IMR-90 (cell line): ENCODE data around the gene NPAS3. TPM values are rescaled to one million over a fixed set of nuclear protein-coding genes. Genes with fewer than 3 reads are reported as not detected.

Experiments used
- ATAC-seq: fragments of 200-7000 bp; cut with Tn5 transposase; 2 replicates; pipeline ENCODE4 v1.9.1; 2020; ENCODE audit warnings: low read depth, mild to moderate bottlenecking, moderate library complexity
- BruUV-seq: library from RNA; stranded (reverse); fragments of 400-500 nt; replicated peaks from 2 replicates; lab custom pipeline; 2021; lab: Mats Ljungman, UMichigan
- CTCF ChIA-PET: fragments of 300-600 bp; formaldehyde crosslinking; extraction: SDS; loops from one replicate; lab custom pipeline; 2021; ENCODE audit warnings: antibody characterized with exemption; lab: Yijun Ruan, JAX
- POLR2A ChIA-PET: fragments of 300-600 bp; sonication (Branson Sonifier 250); formaldehyde crosslinking; loops from one replicate; lab custom pipeline; 2022; ENCODE audit warnings: antibody characterized with exemption; ENCODE audit not compliant: unreplicated experiment; lab: Charles Lee
- DNase-seq: peaks from one replicate; pipeline ENCODE4 v3.0.0; 2013
- H2AFZ ChIP-seq: replicated peaks from 2 replicates; pipeline ENCODE3; 2013; ENCODE audit warnings: low read length, mild to moderate bottlenecking; ENCODE audit not compliant: poor library complexity
- H2AK5ac ChIP-seq: 2 replicates; pipeline ENCODE4 v1.6.1; 2013; ENCODE audit warnings: low read depth, low read length, inconsistent platforms
- H2AK9ac ChIP-seq: replicated peaks from 2 replicates; pipeline ENCODE3; 2013; ENCODE audit warnings: mild to moderate bottlenecking, low read depth, low read length, moderate library complexity; ENCODE audit not compliant: poor library complexity
- H2BK120ac ChIP-seq: 2 replicates; pipeline ENCODE4 v1.6.1; 2013; ENCODE audit warnings: low read depth, low read length, inconsistent platforms
- H2BK15ac ChIP-seq: 3 replicates; pipeline ENCODE4 v1.6.1; 2013; ENCODE audit warnings: low read depth, low read length, inconsistent platforms
- H2BK20ac ChIP-seq: 2 replicates; pipeline ENCODE4 v1.6.1; 2013; ENCODE audit warnings: low read depth, mild to moderate bottlenecking, inconsistent platforms, low read length, moderate library complexity
- H2BK5ac ChIP-seq: 2 replicates; pipeline ENCODE4 v1.6.1; 2013; ENCODE audit warnings: mild to moderate bottlenecking, low read depth, low read length, inconsistent platforms; ENCODE audit not compliant: poor library complexity, severe bottlenecking
- H3K14ac ChIP-seq: replicated peaks from 2 replicates; pipeline ENCODE4 v1.6.1; 2013; ENCODE audit warnings: low read depth, low read length, inconsistent platforms
- H3K18ac ChIP-seq: 2 replicates; pipeline ENCODE4 v1.6.1; 2013; ENCODE audit warnings: low read depth, low read length, control low read depth
- H3K23ac ChIP-seq: 2 replicates; pipeline ENCODE4 v1.6.1; 2013; ENCODE audit warnings: low read depth, low read length, inconsistent platforms
- H3K27ac ChIP-seq: 2 replicates; pipeline ENCODE4 v1.5.1; 2013; ENCODE audit warnings: mild to moderate bottlenecking, control low read depth, low read length; ENCODE audit not compliant: insufficient read depth
- H3K27me3 ChIP-seq: 2 replicates; pipeline ENCODE4 v1.6.1; 2013; ENCODE audit warnings: low read length; ENCODE audit not compliant: control insufficient read depth, insufficient read depth
- H3K36me3 ChIP-seq: 2 replicates; pipeline ENCODE4 v1.6.1; 2013; ENCODE audit warnings: low read length, mixed read lengths; ENCODE audit not compliant: control insufficient read depth, insufficient read depth
- H3K4ac ChIP-seq: 2 replicates; pipeline ENCODE4 v1.6.1; 2013; ENCODE audit warnings: low read depth, low read length, inconsistent platforms
- H3K4me1 ChIP-seq: 2 replicates; pipeline ENCODE4 v1.6.1; 2013; ENCODE audit warnings: low read length, mixed read lengths; ENCODE audit not compliant: control insufficient read depth, insufficient read depth
- H3K4me2 ChIP-seq: 2 replicates; pipeline ENCODE4 v1.6.1; 2013; ENCODE audit warnings: low read depth, mild to moderate bottlenecking, control low read depth, low read length, moderate library complexity
- H3K4me3 ChIP-seq: 2 replicates; pipeline ENCODE4 v1.5.1; 2013; ENCODE audit warnings: low read depth, mild to moderate bottlenecking, control low read depth, low read length, moderate library complexity; ENCODE audit not compliant: insufficient read depth
- H3K56ac ChIP-seq: 2 replicates; pipeline ENCODE4 v1.6.1; 2013; ENCODE audit warnings: low read length, inconsistent platforms; ENCODE audit not compliant: insufficient read depth; ENCODE audit errors: extremely low read depth
- H3K79me1 ChIP-seq, 2 experiments: 2 replicates each; pipeline ENCODE4 v1.6.1; 2013; ENCODE audit warnings: low read length in 2 of 2, inconsistent platforms in 1 of 2, low read depth in 1 of 2
- H3K9ac ChIP-seq: 2 replicates; pipeline ENCODE4 v1.6.1; 2013; ENCODE audit warnings: low read depth, low read length, control low read depth
- H3K9me1 ChIP-seq: 2 replicates; pipeline ENCODE4 v1.6.1; 2013; ENCODE audit warnings: low read length, inconsistent platforms; ENCODE audit not compliant: insufficient read depth
- H3K9me3 ChIP-seq: 2 replicates; pipeline ENCODE4 v1.6.1; 2013; ENCODE audit warnings: low read length; ENCODE audit not compliant: control insufficient read depth, insufficient read depth
- H4K20me1 ChIP-seq: 2 replicates; pipeline ENCODE4 v1.6.1; 2013; ENCODE audit warnings: low read length, inconsistent platforms; ENCODE audit not compliant: insufficient read depth
- H4K5ac ChIP-seq: 2 replicates; pipeline ENCODE4 v1.6.1; 2013; ENCODE audit warnings: mild to moderate bottlenecking, low read depth, low read length, control low read depth
- H4K8ac ChIP-seq, 2 experiments: 2 replicates each; pipeline ENCODE4 v1.6.1; 2013; ENCODE audit warnings: low read depth in 2 of 2, low read length in 2 of 2, control low read depth in 1 of 2, inconsistent platforms in 1 of 2
- H4K91ac ChIP-seq: 2 replicates; pipeline ENCODE4 v1.6.1; 2013; ENCODE audit warnings: low read depth, low read length, inconsistent platforms; ENCODE audit not compliant: insufficient read depth
- BHLHE40 ChIP-seq: fragments of 150-350 bp; IDR thresholded peaks from 2 replicates; pipeline ENCODE4 v1.6.1; 2016; ENCODE audit warnings: mild to moderate bottlenecking, low read depth, low read length
- CEBPB ChIP-seq: IDR thresholded peaks from 2 replicates; pipeline ENCODE4 v1.6.1; 2012; ENCODE audit warnings: low read depth, low read length, improper control_type of control experiment
- CHD1 ChIP-seq: IDR thresholded peaks from 2 replicates; pipeline ENCODE4 v1.6.1; 2012; ENCODE audit warnings: low read depth, low read length, improper control_type of control experiment
- FOS ChIP-seq: fragments of 150-350 bp; IDR thresholded peaks from 2 replicates; pipeline ENCODE4 v1.6.1; 2016; ENCODE audit warnings: low read depth, low read length
- MAZ ChIP-seq: IDR thresholded peaks from 2 replicates; pipeline ENCODE4 v1.6.1; 2012; ENCODE audit warnings: low read depth, mild to moderate bottlenecking, low read length, improper control_type of control experiment, moderate library complexity, borderline replicate concordance
- MXI1 ChIP-seq: IDR thresholded peaks from 2 replicates; pipeline ENCODE4 v1.6.1; 2012; ENCODE audit warnings: low read depth, mild to moderate bottlenecking, low read length, moderate library complexity, borderline replicate concordance
- NFE2L2 ChIP-seq: fragments of 150-350 bp; IDR thresholded peaks from 2 replicates; pipeline ENCODE4 v1.6.1; 2016; ENCODE audit warnings: low read depth, mild to moderate bottlenecking, low read length
- SMC3 ChIP-seq: fragments of 150-350 bp; IDR thresholded peaks from 2 replicates; pipeline ENCODE4 v1.6.1; 2016; ENCODE audit warnings: low read depth, mild to moderate bottlenecking, antibody characterized with exemption, low read length, moderate library complexity
- WGBS, 2 experiments: methylation state at CpG; one replicate each; pipeline versions ENCODE4 v1.1.5 to v1.1.7; 2013; ENCODE audit warnings: missing lambda C conversion rate in 2 of 2; ENCODE audit not compliant: insufficient read length in 1 of 2; ENCODE audit errors: extremely low coverage in 2 of 2; 5-methylcytosine and 5-hydroxymethylcytosine counted together
- dilution Hi-C: fragments of 300-500 bp; cut with HindIII; formaldehyde crosslinking; loops from one replicate; pipeline ENCODE4 v1.14.3; 2018; ENCODE audit warnings: low sequenced_read_pairs; ENCODE audit not compliant: unreplicated experiment
- in situ Hi-C: fragments of 300-500 bp; cut with MboI; formaldehyde crosslinking; loops from 3 replicates; pipeline ENCODE4 v1.14.3; 2019; ENCODE audit warnings: low sequenced_read_pairs, inconsistent platforms, mixed read lengths
- intact Hi-C: fragments of 100-400 bp; cut with micrococcal nuclease; formaldehyde crosslinking; loops from 2 replicates; pipeline ENCODE4 v1.10.0; 2022
- polyA plus RNA-seq, 3 experiments: library from polyadenylated mRNA; depleted of rRNA; stranded (reverse); fragments of >200 nt; gene quantifications; 2 replicates each; pipeline ENCODE4 v1.2.3, GENCODE V29; 2012; ENCODE audit warnings: low replicate concordance in 1 of 3
- total RNA-seq: library from RNA; depleted of rRNA; stranded (reverse); fragments of >200 nt; gene quantifications from 2 replicates; pipeline ENCODE4 v1.2.3, GENCODE V29; 2012
- TF ChIP-seq, protein P1 (sequence below): conservative IDR thresholded peaks from 2 replicates; pipeline ENCODE4 v1.5.1; 2012; ENCODE audit warnings: mild to moderate bottlenecking, low read depth, low read length, improper control_type of control experiment
- TF ChIP-seq, protein P2 (sequence below): fragments of 150-350 bp; IDR thresholded peaks from 2 replicates; pipeline ENCODE4 v1.6.1; 2017; ENCODE audit warnings: mild to moderate bottlenecking, antibody characterized with exemption, low read length, low read depth

Gene NPAS3
- total and polyA plus RNA-seq, 2 of the 4 experiments (the other 2 are of a cell fraction), result not detected

GRCh38 chr14:33596211-33597080, 657.8 kb downstream of the NPAS3 start:
- ATAC-seq, result no peak
- H3K27ac ChIP-seq, result no peak overlapping the region
- H2BK15ac ChIP-seq, result no peak overlapping the region
- TF ChIP-seq SMC3, result no peak
- no peak for TF ChIP-seq CHD1
- TF ChIP-seq, protein P1, sequence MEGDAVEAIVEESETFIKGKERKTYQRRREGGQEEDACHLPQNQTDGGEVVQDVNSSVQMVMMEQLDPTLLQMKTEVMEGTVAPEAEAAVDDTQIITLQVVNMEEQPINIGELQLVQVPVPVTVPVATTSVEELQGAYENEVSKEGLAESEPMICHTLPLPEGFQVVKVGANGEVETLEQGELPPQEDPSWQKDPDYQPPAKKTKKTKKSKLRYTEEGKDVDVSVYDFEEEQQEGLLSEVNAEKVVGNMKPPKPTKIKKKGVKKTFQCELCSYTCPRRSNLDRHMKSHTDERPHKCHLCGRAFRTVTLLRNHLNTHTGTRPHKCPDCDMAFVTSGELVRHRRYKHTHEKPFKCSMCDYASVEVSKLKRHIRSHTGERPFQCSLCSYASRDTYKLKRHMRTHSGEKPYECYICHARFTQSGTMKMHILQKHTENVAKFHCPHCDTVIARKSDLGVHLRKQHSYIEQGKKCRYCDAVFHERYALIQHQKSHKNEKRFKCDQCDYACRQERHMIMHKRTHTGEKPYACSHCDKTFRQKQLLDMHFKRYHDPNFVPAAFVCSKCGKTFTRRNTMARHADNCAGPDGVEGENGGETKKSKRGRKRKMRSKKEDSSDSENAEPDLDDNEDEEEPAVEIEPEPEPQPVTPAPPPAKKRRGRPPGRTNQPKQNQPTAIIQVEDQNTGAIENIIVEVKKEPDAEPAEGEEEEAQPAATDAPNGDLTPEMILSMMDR, result no peak
- no peak for TF ChIP-seq FOS
- TF ChIP-seq, protein P2, sequence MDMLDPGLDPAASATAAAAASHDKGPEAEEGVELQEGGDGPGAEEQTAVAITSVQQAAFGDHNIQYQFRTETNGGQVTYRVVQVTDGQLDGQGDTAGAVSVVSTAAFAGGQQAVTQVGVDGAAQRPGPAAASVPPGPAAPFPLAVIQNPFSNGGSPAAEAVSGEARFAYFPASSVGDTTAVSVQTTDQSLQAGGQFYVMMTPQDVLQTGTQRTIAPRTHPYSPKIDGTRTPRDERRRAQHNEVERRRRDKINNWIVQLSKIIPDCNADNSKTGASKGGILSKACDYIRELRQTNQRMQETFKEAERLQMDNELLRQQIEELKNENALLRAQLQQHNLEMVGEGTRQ, result no peak
- TF ChIP-seq MAZ, result no peak
- no peak for TF ChIP-seq NFE2L2
- no peak for TF ChIP-seq CEBPB
- TF ChIP-seq BHLHE40, result no peak
- no peak for TF ChIP-seq MXI1
- H3K4me3 ChIP-seq, result no peak overlapping the region
- H3K56ac ChIP-seq, result no peak overlapping the region
- H3K18ac ChIP-seq, result no peak overlapping the region
- no peak overlapping the region for H2AK9ac ChIP-seq
- no peak overlapping the region for H2AK5ac ChIP-seq
- no peak overlapping the region for H2AFZ ChIP-seq
- no peaks in the 10 kb centered on the region for H3K27me3 ChIP-seq
- H3K4me1 ChIP-seq, result no peaks in the 10 kb centered on the region
- H3K4ac ChIP-seq, result no peak overlapping the region
- no peak overlapping the region for H3K4me2 ChIP-seq
- no peak overlapping the region for H4K5ac ChIP-seq
- ChIA-PET POLR2A (no interaction called here), CTCF (no interaction called here)
- WGBS, 2 experiments, result 59% methylated on average over 2 of the region's 8 CpGs; no CpG with 5 or more reads in 1 of the 2 experiments
- intact Hi-C loops (no loop called here), dilution Hi-C loops (no loop called here), in situ Hi-C loops (no loop called here)
- H3K9me1 ChIP-seq, result no peaks in the 10 kb centered on the region
- H4K8ac ChIP-seq, result no peak overlapping the region
- no peak for DNase-seq
- H3K9ac ChIP-seq, result no peak overlapping the region
- no peak overlapping the region for H2BK5ac ChIP-seq
- H3K79me1 ChIP-seq, result no peaks in the 10 kb centered on the region
- BruUV-seq, result no TSS peak
- H4K20me1 ChIP-seq, result no peaks in the 10 kb centered on the region
- H2BK20ac ChIP-seq, result no peak overlapping the region
- H2BK120ac ChIP-seq, result no peak overlapping the region
- H3K36me3 ChIP-seq, result no peaks in the 10 kb centered on the region
- H3K14ac ChIP-seq, result no peak overlapping the region
- no peaks in the 10 kb centered on the region for H3K9me3 ChIP-seq
- no peak overlapping the region for H4K91ac ChIP-seq
- H3K23ac ChIP-seq, result no peak overlapping the region
